GM23338 (cell line): Measurements from ENCODE around the gene SH3RF3. TPM values are rescaled to one million over a fixed set of nuclear protein-coding genes. Genes with fewer than 3 reads are reported as not detected.

ENCODE experiments used
- ATAC-seq: fragments of 200-7000 bp; cut with Tn5 transposase; 3 replicates; pipeline ENCODE4 v1.9.1; 2020
- DNase-seq: peaks from one replicate; pipeline ENCODE4 v3.0.0-alpha.2; 2015; ENCODE audit warnings: low spot score
- H2AFZ ChIP-seq: fragments of 200-600 bp; sonication (generic); 2 replicates; pipeline ENCODE4 v1.8.0; 2016; ENCODE audit warnings: antibody characterized with exemption, mild to moderate bottlenecking, moderate library complexity
- H3F3A ChIP-seq: fragments of 200-600 bp; sonication (generic); replicated peaks from 2 replicates; pipeline ENCODE4 v1.8.0; 2017; ENCODE audit warnings: antibody characterized with exemption, mixed run types, low read depth
- H3K27ac ChIP-seq: fragments of 200-600 bp; sonication (generic); 2 replicates; pipeline ENCODE4 v1.6.1; 2016; ENCODE audit warnings: low read depth
- H3K27me3 ChIP-seq: fragments of 200-600 bp; sonication (generic); 2 replicates; pipeline ENCODE4 v1.8.0; 2016; ENCODE audit warnings: mild to moderate bottlenecking, mixed run types, moderate library complexity; ENCODE audit not compliant: insufficient read depth
- H3K36me3 ChIP-seq: fragments of 200-600 bp; sonication (generic); 2 replicates; pipeline ENCODE4 v1.8.0; 2016; ENCODE audit warnings: mild to moderate bottlenecking; ENCODE audit not compliant: insufficient read depth
- H3K4me1 ChIP-seq: fragments of 200-600 bp; sonication (generic); 2 replicates; pipeline ENCODE4 v1.8.0; 2016; ENCODE audit warnings: mild to moderate bottlenecking, moderate library complexity; ENCODE audit not compliant: insufficient read depth
- H3K4me2 ChIP-seq: fragments of 200-600 bp; sonication (generic); 2 replicates; pipeline ENCODE4 v1.7.1; 2017; ENCODE audit warnings: mixed run types
- H3K4me3 ChIP-seq: fragments of 200-600 bp; sonication (generic); 2 replicates; pipeline ENCODE4 v1.6.1; 2016; ENCODE audit warnings: mixed run types
- H3K79me2 ChIP-seq: fragments of 200-600 bp; sonication (generic); replicated peaks from 2 replicates; pipeline ENCODE4 v1.8.0; 2017; ENCODE audit warnings: mild to moderate bottlenecking; ENCODE audit not compliant: insufficient read depth
- H3K9me2 ChIP-seq: fragments of 200-600 bp; sonication (generic); 2 replicates; pipeline ENCODE4 v1.8.0; 2017; ENCODE audit not compliant: insufficient read depth
- H4K20me1 ChIP-seq: fragments of 200-600 bp; sonication (generic); replicated peaks from 2 replicates; pipeline ENCODE4 v1.8.0; 2017; ENCODE audit warnings: mild to moderate bottlenecking; ENCODE audit not compliant: insufficient read depth
- H3K27ac Mint-ChIP-seq: 2 replicates; pipeline ENCODE4 v1.8.0; 2020; ENCODE audit warnings: inconsistent platforms, mild to moderate bottlenecking, moderate library complexity, mixed read lengths
- H3K27me3 Mint-ChIP-seq: 3 replicates; pipeline ENCODE4 v1.8.0; 2022; ENCODE audit warnings: low read depth, mild to moderate bottlenecking, moderate library complexity, mixed read lengths, inconsistent platforms; ENCODE audit not compliant: insufficient read depth, poor library complexity
- H3K36me3 Mint-ChIP-seq: 3 replicates; pipeline ENCODE4 v1.8.0; 2021; ENCODE audit warnings: low read depth, mild to moderate bottlenecking, inconsistent platforms, moderate library complexity, mixed read lengths
- H3K4me1 Mint-ChIP-seq: 3 replicates; pipeline ENCODE4 v1.8.0; 2020; ENCODE audit warnings: mild to moderate bottlenecking, inconsistent platforms, mixed read lengths
- H3K4me3 Mint-ChIP-seq: 3 replicates; pipeline ENCODE4 v1.8.0; 2021; ENCODE audit warnings: moderate library complexity, mild to moderate bottlenecking, inconsistent platforms, mixed read lengths
- H3K9me3 Mint-ChIP-seq: 3 replicates; pipeline ENCODE4 v1.8.0; 2020; ENCODE audit warnings: moderate library complexity, mild to moderate bottlenecking, inconsistent platforms, mixed read lengths
- CREB1 ChIP-seq: fragments of 250-450 bp; sonication (Bioruptor Pico); IDR thresholded peaks from 2 replicates; pipeline ENCODE4 v1.5.0; 2020; ENCODE audit warnings: low read depth, mild to moderate bottlenecking, moderate library complexity
- EZH2 ChIP-seq: fragments of 200-600 bp; sonication (generic); IDR thresholded peaks from one replicate; pipeline ENCODE4 v1.8.0; 2017; ENCODE audit warnings: antibody characterized with exemption, mild to moderate bottlenecking, low read depth; ENCODE audit not compliant: unreplicated experiment
- EZH2phosphoT487 ChIP-seq: fragments of 200-600 bp; sonication (generic); IDR thresholded peaks from one replicate; pipeline ENCODE4 v1.8.1; 2018; ENCODE audit warnings: antibody characterized with exemption; ENCODE audit not compliant: unreplicated experiment
- JUNB ChIP-seq: IDR thresholded peaks from one replicate; pipeline ENCODE4 v1.6.1; 2016; ENCODE audit warnings: antibody characterized with exemption; ENCODE audit not compliant: unreplicated experiment
- NANOG ChIP-seq: IDR thresholded peaks from 2 replicates; pipeline ENCODE4 v1.6.1; 2016; ENCODE audit warnings: antibody characterized with exemption, borderline replicate concordance
- POLR2AphosphoS5 ChIP-seq: IDR thresholded peaks from 2 replicates; pipeline ENCODE4 v1.6.1; 2016; ENCODE audit warnings: antibody characterized with exemption, low read depth
- STAT1 ChIP-seq: IDR thresholded peaks from one replicate; pipeline ENCODE4 v1.6.1; 2016; ENCODE audit warnings: antibody characterized with exemption; ENCODE audit not compliant: unreplicated experiment
- ZNF114 ChIP-seq: fragments of 250-450 bp; sonication (Bioruptor Pico); IDR thresholded peaks from 2 replicates; pipeline ENCODE4 v1.5.0; 2020; ENCODE audit warnings: mild to moderate bottlenecking, moderate library complexity
- ZNF331 ChIP-seq: fragments of 250-450 bp; sonication (Bioruptor Pico); IDR thresholded peaks from 2 replicates; pipeline ENCODE4 v1.5.0; 2020; ENCODE audit warnings: low read depth, mild to moderate bottlenecking, moderate library complexity
- polyA plus RNA-seq: library from polyadenylated mRNA; unstranded; fragments of >200 nt; fragmentation: Nextera tagmentation; extraction: Ambion mirVana; gene quantifications from 2 replicates; pipeline ENCODE4 v1.2.1, GENCODE V29; 2016
- total RNA-seq: library from RNA; depleted of rRNA; stranded (reverse); fragments of >200 nt; shearing (Covaris generic); gene quantifications from 2 replicates; pipeline ENCODE4 v1.2.3, GENCODE V29; 2014
- TF ChIP-seq, protein P1 (sequence below), 2 experiments: fragments of 200-600 bp in 1 of 2; sonication (generic) in 1 of 2; conservative IDR thresholded peaks; 2 replicates each; pipeline versions ENCODE4 v1.5.1 to v1.6.1; 2016 to 2017; ENCODE audit warnings: antibody characterized with exemption in 2 of 2, low read depth in 2 of 2, mild to moderate bottlenecking in 2 of 2, moderate library complexity in 1 of 2
- TF ChIP-seq, protein P2 (sequence below): IDR thresholded peaks from one replicate; pipeline ENCODE4 v1.6.1; 2018; ENCODE audit warnings: antibody characterized with exemption; ENCODE audit not compliant: unreplicated experiment
- TF ChIP-seq, protein P3 (sequence below): fragments of 250-450 bp; sonication (Bioruptor Pico); IDR thresholded peaks from 2 replicates; pipeline ENCODE4 v1.5.0; 2020; ENCODE audit warnings: mild to moderate bottlenecking, moderate library complexity
- TF ChIP-seq, protein P4 (sequence below): IDR thresholded peaks from 2 replicates; pipeline ENCODE4 v1.6.1; 2016; ENCODE audit warnings: antibody characterized with exemption

SH3RF3 gene
- total and polyA plus RNA-seq, 2 experiments from 2014 or later, result 0.11 to 0.63 TPM

DNA sequence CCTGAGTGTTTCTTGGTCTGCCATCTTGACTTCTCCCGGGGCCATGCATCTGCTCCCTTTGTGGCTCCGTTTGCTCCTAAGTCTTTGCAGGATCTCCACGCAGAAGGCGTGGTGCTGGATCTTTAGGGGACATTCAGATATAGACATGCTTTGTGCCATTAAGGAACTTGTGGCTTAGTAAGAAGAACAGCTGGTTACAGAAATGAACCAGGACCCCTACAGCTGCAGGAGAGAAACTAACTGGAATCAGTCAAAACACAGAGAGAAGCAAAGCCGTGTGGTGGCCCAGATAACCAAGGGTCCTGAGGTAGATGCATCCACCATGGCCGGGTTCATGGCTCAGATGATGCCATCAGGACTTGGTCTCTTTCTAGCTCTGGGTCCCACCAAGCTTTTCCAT, 97.6 kb downstream of the SH3RF3 start:
- H3K4me1 Mint-ChIP-seq, result peaks cover 14% of the 10 kb centered on the region

More for the DNA sequence above, 97.6 kb downstream of the SH3RF3 start:
- 0 out of 2 replicates have a peak, but pooled peaks cover 5% of the 10 kb centered on the region for H3K9me2 ChIP-seq
- H4K20me1 ChIP-seq, result no peaks in the 10 kb centered on the region
- ATAC-seq (no peak), DNase-seq (no peak)
- no peak overlapping the region for H3K4me3 ChIP-seq
- no peak overlapping the region for H3K27ac Mint-ChIP-seq
- peaks cover 10% of the 10 kb centered on the region; the same call in 1 of the 2 replicates for H3K4me1 ChIP-seq
- no peaks in the 10 kb centered on the region for H3K27me3 ChIP-seq
- H2AFZ ChIP-seq, result no peak overlapping the region
- no peaks in the 10 kb centered on the region for H3K27me3 Mint-ChIP-seq
- no peaks in the 10 kb centered on the region for H3K9me3 Mint-ChIP-seq
- H3F3A ChIP-seq, result no peaks in the 10 kb centered on the region
- no peak overlapping the region for H3K27ac ChIP-seq
- H3K36me3 ChIP-seq, result no peaks in the 10 kb centered on the region
- H3K4me3 Mint-ChIP-seq, result no peak overlapping the region
- H3K79me2 ChIP-seq, result no peaks in the 10 kb centered on the region
- H3K36me3 Mint-ChIP-seq, result no peaks in the 10 kb centered on the region
- H3K4me2 ChIP-seq, result no peak overlapping the region
- no peak for TF ChIP-seq EZH2phosphoT487
- TF ChIP-seq NANOG, result no peak
- TF ChIP-seq, protein P1, sequence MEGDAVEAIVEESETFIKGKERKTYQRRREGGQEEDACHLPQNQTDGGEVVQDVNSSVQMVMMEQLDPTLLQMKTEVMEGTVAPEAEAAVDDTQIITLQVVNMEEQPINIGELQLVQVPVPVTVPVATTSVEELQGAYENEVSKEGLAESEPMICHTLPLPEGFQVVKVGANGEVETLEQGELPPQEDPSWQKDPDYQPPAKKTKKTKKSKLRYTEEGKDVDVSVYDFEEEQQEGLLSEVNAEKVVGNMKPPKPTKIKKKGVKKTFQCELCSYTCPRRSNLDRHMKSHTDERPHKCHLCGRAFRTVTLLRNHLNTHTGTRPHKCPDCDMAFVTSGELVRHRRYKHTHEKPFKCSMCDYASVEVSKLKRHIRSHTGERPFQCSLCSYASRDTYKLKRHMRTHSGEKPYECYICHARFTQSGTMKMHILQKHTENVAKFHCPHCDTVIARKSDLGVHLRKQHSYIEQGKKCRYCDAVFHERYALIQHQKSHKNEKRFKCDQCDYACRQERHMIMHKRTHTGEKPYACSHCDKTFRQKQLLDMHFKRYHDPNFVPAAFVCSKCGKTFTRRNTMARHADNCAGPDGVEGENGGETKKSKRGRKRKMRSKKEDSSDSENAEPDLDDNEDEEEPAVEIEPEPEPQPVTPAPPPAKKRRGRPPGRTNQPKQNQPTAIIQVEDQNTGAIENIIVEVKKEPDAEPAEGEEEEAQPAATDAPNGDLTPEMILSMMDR (conservative IDR thresholded peaks at IDR 0.05; ENCODE audit: low read depth in 2 of 2), result no peak
- no peak for TF ChIP-seq JUNB
- TF ChIP-seq ZNF331, result no peak
- TF ChIP-seq, protein P2, sequence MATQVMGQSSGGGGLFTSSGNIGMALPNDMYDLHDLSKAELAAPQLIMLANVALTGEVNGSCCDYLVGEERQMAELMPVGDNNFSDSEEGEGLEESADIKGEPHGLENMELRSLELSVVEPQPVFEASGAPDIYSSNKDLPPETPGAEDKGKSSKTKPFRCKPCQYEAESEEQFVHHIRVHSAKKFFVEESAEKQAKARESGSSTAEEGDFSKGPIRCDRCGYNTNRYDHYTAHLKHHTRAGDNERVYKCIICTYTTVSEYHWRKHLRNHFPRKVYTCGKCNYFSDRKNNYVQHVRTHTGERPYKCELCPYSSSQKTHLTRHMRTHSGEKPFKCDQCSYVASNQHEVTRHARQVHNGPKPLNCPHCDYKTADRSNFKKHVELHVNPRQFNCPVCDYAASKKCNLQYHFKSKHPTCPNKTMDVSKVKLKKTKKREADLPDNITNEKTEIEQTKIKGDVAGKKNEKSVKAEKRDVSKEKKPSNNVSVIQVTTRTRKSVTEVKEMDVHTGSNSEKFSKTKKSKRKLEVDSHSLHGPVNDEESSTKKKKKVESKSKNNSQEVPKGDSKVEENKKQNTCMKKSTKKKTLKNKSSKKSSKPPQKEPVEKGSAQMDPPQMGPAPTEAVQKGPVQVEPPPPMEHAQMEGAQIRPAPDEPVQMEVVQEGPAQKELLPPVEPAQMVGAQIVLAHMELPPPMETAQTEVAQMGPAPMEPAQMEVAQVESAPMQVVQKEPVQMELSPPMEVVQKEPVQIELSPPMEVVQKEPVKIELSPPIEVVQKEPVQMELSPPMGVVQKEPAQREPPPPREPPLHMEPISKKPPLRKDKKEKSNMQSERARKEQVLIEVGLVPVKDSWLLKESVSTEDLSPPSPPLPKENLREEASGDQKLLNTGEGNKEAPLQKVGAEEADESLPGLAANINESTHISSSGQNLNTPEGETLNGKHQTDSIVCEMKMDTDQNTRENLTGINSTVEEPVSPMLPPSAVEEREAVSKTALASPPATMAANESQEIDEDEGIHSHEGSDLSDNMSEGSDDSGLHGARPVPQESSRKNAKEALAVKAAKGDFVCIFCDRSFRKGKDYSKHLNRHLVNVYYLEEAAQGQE, result no peak
- no peak for TF ChIP-seq EZH2
- TF ChIP-seq ZNF114 (CRISPR knock-in tag), result no peak
- no peak for TF ChIP-seq POLR2AphosphoS5
- no peak for TF ChIP-seq CREB1
- TF ChIP-seq, protein P3, sequence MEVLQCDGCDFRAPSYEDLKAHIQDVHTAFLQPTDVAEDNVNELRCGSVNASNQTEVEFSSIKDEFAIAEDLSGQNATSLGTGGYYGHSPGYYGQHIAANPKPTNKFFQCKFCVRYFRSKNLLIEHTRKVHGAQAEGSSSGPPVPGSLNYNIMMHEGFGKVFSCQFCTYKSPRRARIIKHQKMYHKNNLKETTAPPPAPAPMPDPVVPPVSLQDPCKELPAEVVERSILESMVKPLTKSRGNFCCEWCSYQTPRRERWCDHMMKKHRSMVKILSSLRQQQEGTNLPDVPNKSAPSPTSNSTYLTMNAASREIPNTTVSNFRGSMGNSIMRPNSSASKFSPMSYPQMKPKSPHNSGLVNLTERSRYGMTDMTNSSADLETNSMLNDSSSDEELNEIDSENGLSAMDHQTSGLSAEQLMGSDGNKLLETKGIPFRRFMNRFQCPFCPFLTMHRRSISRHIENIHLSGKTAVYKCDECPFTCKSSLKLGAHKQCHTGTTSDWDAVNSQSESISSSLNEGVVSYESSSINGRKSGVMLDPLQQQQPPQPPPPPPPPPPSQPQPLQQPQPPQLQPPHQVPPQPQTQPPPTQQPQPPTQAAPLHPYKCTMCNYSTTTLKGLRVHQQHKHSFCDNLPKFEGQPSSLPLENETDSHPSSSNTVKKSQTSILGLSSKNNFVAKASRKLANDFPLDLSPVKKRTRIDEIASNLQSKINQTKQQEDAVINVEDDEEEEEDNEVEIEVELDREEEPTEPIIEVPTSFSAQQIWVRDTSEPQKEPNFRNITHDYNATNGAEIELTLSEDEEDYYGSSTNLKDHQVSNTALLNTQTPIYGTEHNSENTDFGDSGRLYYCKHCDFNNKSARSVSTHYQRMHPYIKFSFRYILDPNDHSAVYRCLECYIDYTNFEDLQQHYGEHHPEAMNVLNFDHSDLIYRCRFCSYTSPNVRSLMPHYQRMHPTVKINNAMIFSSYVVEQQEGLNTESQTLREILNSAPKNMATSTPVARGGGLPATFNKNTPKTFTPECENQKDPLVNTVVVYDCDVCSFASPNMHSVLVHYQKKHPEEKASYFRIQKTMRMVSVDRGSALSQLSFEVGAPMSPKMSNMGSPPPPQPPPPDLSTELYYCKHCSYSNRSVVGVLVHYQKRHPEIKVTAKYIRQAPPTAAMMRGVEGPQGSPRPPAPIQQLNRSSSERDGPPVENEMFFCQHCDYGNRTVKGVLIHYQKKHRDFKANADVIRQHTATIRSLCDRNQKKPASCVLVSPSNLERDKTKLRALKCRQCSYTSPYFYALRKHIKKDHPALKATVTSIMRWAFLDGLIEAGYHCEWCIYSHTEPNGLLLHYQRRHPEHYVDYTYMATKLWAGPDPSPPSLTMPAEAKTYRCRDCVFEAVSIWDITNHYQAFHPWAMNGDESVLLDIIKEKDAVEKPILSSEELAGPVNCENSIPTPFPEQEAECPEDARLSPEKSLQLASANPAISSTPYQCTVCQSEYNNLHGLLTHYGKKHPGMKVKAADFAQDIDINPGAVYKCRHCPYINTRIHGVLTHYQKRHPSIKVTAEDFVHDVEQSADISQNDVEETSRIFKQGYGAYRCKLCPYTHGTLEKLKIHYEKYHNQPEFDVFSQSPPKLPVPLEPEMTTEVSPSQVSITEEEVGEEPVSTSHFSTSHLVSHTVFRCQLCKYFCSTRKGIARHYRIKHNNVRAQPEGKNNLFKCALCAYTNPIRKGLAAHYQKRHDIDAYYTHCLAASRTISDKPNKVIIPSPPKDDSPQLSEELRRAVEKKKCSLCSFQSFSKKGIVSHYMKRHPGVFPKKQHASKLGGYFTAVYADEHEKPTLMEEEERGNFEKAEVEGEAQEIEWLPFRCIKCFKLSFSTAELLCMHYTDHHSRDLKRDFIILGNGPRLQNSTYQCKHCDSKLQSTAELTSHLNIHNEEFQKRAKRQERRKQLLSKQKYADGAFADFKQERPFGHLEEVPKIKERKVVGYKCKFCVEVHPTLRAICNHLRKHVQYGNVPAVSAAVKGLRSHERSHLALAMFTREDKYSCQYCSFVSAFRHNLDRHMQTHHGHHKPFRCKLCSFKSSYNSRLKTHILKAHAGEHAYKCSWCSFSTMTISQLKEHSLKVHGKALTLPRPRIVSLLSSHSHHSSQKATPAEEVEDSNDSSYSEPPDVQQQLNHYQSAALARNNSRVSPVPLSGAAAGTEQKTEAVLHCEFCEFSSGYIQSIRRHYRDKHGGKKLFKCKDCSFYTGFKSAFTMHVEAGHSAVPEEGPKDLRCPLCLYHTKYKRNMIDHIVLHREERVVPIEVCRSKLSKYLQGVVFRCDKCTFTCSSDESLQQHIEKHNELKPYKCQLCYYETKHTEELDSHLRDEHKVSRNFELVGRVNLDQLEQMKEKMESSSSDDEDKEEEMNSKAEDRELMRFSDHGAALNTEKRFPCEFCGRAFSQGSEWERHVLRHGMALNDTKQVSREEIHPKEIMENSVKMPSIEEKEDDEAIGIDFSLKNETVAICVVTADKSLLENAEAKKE (CRISPR knock-in tag), result no peak
- TF ChIP-seq STAT1, result no peak
- TF ChIP-seq, protein P4, sequence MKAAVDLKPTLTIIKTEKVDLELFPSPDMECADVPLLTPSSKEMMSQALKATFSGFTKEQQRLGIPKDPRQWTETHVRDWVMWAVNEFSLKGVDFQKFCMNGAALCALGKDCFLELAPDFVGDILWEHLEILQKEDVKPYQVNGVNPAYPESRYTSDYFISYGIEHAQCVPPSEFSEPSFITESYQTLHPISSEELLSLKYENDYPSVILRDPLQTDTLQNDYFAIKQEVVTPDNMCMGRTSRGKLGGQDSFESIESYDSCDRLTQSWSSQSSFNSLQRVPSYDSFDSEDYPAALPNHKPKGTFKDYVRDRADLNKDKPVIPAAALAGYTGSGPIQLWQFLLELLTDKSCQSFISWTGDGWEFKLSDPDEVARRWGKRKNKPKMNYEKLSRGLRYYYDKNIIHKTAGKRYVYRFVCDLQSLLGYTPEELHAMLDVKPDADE, result no peak
